MM.1S (cell line): ENCODE measurements around the gene BCAR3.

Experiments
- DNase-seq: peaks from one replicate; pipeline ENCODE4 v3.0.0-alpha.2; 2015
- H2AFZ ChIP-seq: fragments of 300-600 bp; sonication (generic); 2 replicates; pipeline ENCODE4 v1.6.0; 2016; ENCODE audit warnings: antibody characterized with exemption, low read length
- H3F3A ChIP-seq: fragments of 300-600 bp; sonication (generic); 2 replicates; pipeline ENCODE4 v1.6.1; 2016; ENCODE audit warnings: mild to moderate bottlenecking, antibody characterized with exemption, low read length, moderate library complexity, mixed read lengths; ENCODE audit not compliant: insufficient read depth
- H3K27ac ChIP-seq: fragments of 300-600 bp; sonication (generic); 2 replicates; pipeline ENCODE4 v1.5.1; 2016; ENCODE audit warnings: mild to moderate bottlenecking, low read length
- H3K27me3 ChIP-seq: fragments of 300-600 bp; sonication (generic); replicated peaks from 2 replicates; pipeline ENCODE4 v1.6.0; 2016; ENCODE audit warnings: low read length; ENCODE audit not compliant: insufficient read depth
- H3K36me3 ChIP-seq: fragments of 300-600 bp; sonication (generic); replicated peaks from 2 replicates; pipeline ENCODE4 v1.6.1; 2016; ENCODE audit warnings: mild to moderate bottlenecking, low read length, mixed read lengths; ENCODE audit not compliant: insufficient read depth
- H3K4me1 ChIP-seq: fragments of 300-600 bp; sonication (generic); 2 replicates; pipeline ENCODE4 v1.6.1; 2016; ENCODE audit warnings: low read length, mixed read lengths
- H3K4me2 ChIP-seq: fragments of 300-600 bp; sonication (generic); 2 replicates; pipeline ENCODE4 v1.6.0; 2016; ENCODE audit warnings: low read depth, low read length
- H3K4me3 ChIP-seq: fragments of 300-600 bp; sonication (generic); 2 replicates; pipeline ENCODE4 v1.5.1; 2016; ENCODE audit warnings: low read length, mixed read lengths
- H3K79me2 ChIP-seq: fragments of 300-600 bp; sonication (generic); 2 replicates; pipeline ENCODE4 v1.6.1; 2016; ENCODE audit warnings: mixed run types, low read length, mixed read lengths
- H3K9ac ChIP-seq: fragments of 300-600 bp; sonication (generic); 2 replicates; pipeline ENCODE4 v1.6.1; 2016; ENCODE audit warnings: low read length, mixed read lengths
- H3K9me2 ChIP-seq: fragments of 300-600 bp; sonication (generic); replicated peaks from 2 replicates; pipeline ENCODE4 v1.6.1; 2016; ENCODE audit warnings: mild to moderate bottlenecking, low read length, mixed read lengths; ENCODE audit not compliant: insufficient read depth
- H3K9me3 ChIP-seq: fragments of 300-600 bp; sonication (generic); replicated peaks from 2 replicates; pipeline ENCODE4 v1.6.1; 2016; ENCODE audit warnings: mild to moderate bottlenecking, low read length, mixed read lengths; ENCODE audit not compliant: insufficient read depth
- H4K20me1 ChIP-seq: fragments of 300-600 bp; sonication (generic); 2 replicates; pipeline ENCODE4 v1.6.1; 2016; ENCODE audit warnings: mild to moderate bottlenecking, low read length, moderate library complexity, mixed read lengths; ENCODE audit not compliant: insufficient read depth
- CTCF ChIP-seq: fragments of 300-600 bp; sonication (generic); IDR thresholded peaks from 2 replicates; pipeline ENCODE4 v1.5.1; 2016; ENCODE audit warnings: antibody characterized with exemption, low read length, mixed read lengths
- EZH2 ChIP-seq: fragments of 300-600 bp; sonication (generic); optimal IDR thresholded peaks from 2 replicates; pipeline ENCODE3; 2017; ENCODE audit warnings: low read depth, mild to moderate bottlenecking, antibody characterized with exemption, low read length, mixed read lengths
- EZH2phosphoT487 ChIP-seq: fragments of 300-600 bp; sonication (generic); IDR thresholded peaks from 2 replicates; pipeline ENCODE4 v1.6.1; 2018; ENCODE audit warnings: antibody characterized with exemption, low read length

BCAR3 gene

GRCh38 chr1:93672477-93673162 lies 9.0 kb downstream of the BCAR3 start:
- H3K9me3 ChIP-seq: no peaks in the 10 kb centered on the region
- H3K4me2 ChIP-seq: no peak overlapping the region
- H2AFZ ChIP-seq: no peak overlapping the region
- TF ChIP-seq CTCF: no peak
- no peak for TF ChIP-seq EZH2
- TF ChIP-seq EZH2phosphoT487: no peak
- H3K9me2 ChIP-seq: no peaks in the 10 kb centered on the region
- no peak for DNase-seq
- H4K20me1 ChIP-seq: no peaks in the 10 kb centered on the region
- no peak overlapping the region for H3K4me3 ChIP-seq
- no peaks in the 10 kb centered on the region for H3K27me3 ChIP-seq
- H3K27ac ChIP-seq: no peak overlapping the region
- no peaks in the 10 kb centered on the region for H3K4me1 ChIP-seq
- H3K79me2 ChIP-seq: no peaks in the 10 kb centered on the region
- H3F3A ChIP-seq: no peaks in the 10 kb centered on the region
- H3K36me3 ChIP-seq: no peaks in the 10 kb centered on the region
- no peak overlapping the region for H3K9ac ChIP-seq

GRCh38 chr1:93672069-93672468 lies 9.6 kb downstream of the BCAR3 start:
- Histone ChIP-seq H3K27me3 (no peaks in the 10 kb centered on the region), H3K9ac (no peak overlapping the region), H3K79me2 (no peaks in the 10 kb centered on the region), H3K36me3 (no peaks in the 10 kb centered on the region), H3K9me2 (no peaks in the 10 kb centered on the region), H4K20me1 (no peaks in the 10 kb centered on the region), H3K27ac (no peak overlapping the region), H3K9me3 (no peaks in the 10 kb centered on the region), H3K4me3 (no peak overlapping the region), H3K4me1 (no peaks in the 10 kb centered on the region), H2AFZ (no peak overlapping the region), H3K4me2 (no peak overlapping the region), H3F3A (no peaks in the 10 kb centered on the region)
- TF ChIP-seq EZH2: no peak
- no peak for TF ChIP-seq EZH2phosphoT487
- TF ChIP-seq CTCF: no peak
- no peak for DNase-seq

- H3K9me2 ChIP-seq: no peaks in the 10 kb centered on the region
- no peaks in the 10 kb centered on the region for H3K79me2 ChIP-seq
- H2AFZ ChIP-seq: no peak overlapping the region
- no peak overlapping the region for H3K4me2 ChIP-seq
- H3K36me3 ChIP-seq: no peaks in the 10 kb centered on the region
- H3K27me3 ChIP-seq: no peaks in the 10 kb centered on the region
- DNase-seq: no peak
- H3F3A ChIP-seq: no peaks in the 10 kb centered on the region
- H3K4me1 ChIP-seq: no peaks in the 10 kb centered on the region
- H3K27ac ChIP-seq: no peak overlapping the region
- H3K4me3 ChIP-seq: no peak overlapping the region
- TF ChIP-seq EZH2 (no peak), EZH2phosphoT487 (no peak), CTCF (no peak)
- H3K9ac ChIP-seq: no peak overlapping the region
- H4K20me1 ChIP-seq: no peaks in the 10 kb centered on the region
- no peaks in the 10 kb centered on the region for H3K9me3 ChIP-seq
These were observed 10.5 kb downstream of the BCAR3 start for GRCh38 chr1:93671099-93671621.
